CD4-positive, alpha-beta T cell treated with Interferon gamma for 1 hour (primary cell): Measurements from ENCODE around the gene FGF11.

Experiments used
- DNase-seq: peaks from one replicate; pipeline ENCODE4 v3.0.0-alpha.2; 2020

Gene FGF11

DNA sequence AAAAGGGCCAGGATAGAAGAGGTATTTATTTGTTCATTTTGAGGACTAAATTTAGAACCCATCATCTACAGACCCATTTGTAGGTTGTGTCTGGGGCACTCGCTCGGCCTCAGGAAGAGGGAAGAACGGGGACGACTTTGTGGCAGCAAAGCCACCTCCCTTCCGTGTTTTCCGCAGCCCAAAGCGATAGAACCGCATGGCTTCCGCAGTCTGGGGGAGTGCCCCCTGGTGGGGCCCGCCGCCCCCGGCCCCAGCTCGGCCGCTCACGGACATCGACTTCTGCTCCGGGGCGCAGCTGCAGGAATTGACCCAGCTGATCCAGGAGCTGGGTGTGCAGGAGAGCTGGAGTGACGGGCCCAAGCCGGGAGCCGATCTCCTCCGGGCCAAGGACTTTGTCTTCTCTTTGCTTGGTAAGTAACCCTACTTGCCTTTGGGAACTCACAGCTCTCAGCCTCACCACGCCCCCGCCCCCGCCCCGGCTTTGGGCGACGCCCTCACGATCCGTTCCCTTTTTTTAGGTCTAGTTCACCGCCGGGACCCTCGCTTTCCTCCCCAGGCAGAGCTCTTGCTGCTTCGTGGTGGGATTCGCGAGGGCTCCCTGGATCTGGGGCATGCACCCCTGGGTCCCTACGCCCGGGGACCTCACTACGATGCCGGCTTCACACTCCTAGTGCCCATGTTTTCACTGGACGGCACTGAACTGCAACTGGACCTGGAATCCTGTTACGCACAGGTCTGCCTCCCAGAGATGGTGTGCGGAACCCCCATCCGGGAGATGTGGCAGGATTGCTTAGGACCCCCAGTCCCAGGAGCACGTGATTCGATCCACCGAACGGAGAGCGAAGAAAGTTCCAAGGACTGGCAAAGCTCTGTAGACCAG, 3.4 kb upstream of the FGF11 start:
- DNase-seq = peak; percentile 45

DNA sequence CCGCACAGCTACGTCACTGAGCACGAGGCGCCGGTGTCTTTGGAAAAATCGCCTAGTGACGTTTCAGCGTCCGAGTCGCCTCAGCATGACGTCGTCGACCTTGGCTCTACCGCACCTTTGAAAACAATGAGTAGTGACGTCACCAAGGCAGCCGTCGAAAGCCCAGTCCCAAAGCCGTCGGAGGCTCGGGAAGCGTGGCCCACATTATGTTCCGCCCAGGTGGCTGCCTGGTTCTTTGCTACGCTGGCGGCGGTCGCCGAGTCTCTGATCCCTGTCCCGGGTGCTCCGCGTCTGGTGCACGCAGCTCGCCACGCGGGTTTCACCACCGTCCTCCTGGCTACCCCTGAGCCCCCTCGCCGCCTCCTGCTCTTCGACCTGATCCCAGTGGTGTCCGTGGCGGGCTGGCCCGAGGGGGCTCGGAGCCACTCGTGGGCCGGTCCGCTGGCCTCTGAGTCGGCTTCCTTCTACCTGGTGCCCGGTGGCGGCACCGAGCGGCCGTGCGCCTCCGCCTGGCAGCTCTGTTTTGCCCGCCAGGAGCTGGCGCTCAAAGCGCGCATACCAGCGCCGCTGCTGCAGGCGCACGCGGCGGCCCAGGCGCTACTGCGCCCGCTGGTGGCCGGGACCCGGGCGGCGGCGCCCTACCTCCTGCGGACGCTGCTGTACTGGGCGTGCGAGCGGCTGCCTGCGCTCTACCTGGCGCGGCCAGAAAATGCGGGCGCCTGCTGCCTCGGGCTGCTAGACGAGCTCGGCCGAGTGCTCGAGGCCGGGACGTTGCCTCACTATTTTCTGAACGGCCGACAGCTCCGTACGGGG, 2.5 kb upstream of the FGF11 start:
- peak; percentile 82 for DNase-seq

DNA sequence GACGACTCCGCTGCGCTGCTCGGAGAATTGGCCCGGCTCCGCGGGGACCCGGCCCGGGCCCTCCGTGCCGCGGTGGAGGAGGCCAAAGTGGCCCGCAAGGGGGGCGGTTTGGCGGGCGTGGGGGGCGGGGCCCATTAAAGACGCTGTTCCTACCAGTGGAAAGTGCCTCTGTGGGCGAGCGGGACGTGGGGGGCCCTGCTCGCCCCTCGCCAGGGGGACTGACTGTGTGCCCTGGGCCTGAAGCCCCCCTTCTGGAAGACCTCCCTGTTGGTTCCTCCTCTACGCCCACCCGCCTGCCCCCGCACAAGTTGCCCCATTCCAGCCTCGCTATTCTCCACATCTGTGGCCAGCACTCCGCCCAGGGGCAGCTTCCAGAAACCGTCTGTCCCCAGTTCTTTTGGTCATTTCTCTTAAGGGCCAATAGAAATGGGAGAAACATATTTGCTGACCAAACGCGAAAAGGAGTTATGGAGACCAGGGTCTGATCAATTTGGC, 1.9 kb upstream of the FGF11 start:
- no peak for DNase-seq

DNA sequence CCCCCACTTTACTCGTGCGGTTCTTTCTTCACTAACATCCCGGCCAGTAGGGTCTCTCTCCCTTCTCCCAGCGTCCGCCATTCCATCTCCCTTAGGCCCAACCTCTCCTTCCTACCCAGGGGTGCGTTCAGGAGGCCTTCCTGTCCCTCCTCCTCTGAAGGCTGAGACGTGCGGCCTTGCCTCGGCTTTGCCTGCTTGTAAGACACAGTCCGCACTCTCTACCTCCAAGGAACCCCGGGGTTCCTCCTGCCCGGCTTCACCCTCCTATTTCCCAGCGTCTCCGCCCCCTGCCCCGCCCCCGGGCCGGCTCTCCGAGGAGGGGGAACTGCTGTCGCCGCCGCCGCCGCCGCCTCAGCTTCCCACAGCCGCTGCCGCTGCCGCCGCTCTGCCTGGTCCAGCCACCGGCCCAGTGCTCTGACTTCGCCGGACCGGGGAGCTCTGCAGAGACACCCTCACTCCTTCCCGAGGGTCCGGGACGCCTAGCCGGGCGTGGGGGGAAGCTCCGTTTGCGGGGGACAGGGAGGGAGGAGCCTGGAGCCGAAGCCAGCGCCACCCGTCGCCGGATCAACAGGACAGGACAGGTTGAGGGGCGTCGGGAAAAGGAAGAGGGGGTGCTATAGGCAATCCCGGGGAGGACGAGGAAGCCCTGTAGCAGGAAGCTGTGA, 1.2 kb upstream of the FGF11 start:
- peak; percentile 68 for DNase-seq

DNA sequence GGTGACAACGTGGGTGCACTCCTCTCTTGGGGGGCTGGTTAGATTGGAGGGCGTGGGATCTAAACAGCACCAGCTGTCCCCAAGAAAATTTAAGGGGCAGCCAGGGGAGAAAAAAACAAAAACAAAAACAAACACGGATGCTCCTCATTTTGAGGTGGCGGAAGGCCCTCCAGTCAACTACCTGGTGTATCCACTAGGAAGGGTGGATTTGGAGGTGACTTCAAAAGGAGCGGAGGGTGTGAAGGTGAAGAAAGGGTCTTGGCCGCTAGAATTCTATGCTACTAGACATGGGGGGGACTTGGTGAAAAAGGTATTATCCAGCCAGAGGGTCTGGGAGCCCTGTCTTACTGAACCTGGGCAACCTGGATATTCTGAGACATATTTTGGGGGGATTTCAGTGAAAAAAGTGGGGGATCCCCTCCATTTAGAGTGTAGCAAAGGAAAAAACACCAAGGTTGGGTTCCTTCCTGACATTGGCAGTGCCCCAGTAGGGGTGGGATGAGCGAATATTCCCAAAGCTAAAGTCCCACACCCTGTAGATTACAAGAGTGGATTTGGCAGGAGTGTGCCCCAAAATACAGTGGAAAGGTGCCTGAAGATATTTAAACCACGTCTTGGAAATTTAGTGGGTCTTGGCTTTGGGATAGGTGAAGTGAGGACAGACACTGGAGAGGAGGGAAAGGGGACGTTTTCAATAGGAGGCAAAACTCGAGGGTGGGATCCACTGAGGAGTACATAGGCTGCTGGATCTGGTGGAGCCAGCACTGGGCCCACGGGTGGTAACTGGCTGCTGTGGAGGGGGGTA, 454 bp upstream of the FGF11 start:
- no peak for DNase-seq

DNA sequence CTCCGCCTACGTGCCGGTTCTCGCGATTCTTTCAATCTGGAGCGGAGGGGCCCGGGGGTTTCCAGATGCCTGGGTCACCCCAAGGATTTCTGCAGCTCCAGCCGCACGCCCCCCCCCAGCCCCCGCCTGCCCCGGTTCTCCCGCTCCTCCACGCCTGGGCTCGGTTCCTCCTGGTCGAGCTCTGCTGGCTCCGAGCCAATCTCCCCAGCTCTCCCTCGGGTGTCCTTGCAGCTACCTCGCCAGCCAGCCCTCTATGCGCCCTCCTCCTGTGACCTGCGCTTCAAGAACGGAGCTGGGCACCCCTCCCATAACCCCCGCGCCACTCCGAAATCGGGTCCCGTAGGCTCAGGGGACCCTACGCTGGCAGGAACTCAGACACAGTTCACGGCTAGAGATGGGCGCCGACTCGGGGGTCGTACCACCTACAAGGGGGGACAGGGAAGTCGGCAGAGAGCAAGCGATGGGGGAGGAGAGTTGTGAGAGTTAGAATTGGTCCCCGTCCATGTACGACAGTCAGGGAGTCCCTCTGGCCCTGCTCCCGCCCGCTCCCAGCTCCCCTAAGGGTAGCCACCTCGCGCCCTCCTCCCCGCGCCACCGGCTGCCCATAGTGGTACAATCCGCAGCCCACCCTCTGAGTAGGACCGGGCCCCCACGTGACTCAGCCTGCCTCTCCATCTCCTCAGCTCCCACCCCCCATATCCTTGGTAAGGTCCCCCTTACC, 961 bp downstream of the FGF11 start:
- peak; percentile 23 for DNase-seq

DNA sequence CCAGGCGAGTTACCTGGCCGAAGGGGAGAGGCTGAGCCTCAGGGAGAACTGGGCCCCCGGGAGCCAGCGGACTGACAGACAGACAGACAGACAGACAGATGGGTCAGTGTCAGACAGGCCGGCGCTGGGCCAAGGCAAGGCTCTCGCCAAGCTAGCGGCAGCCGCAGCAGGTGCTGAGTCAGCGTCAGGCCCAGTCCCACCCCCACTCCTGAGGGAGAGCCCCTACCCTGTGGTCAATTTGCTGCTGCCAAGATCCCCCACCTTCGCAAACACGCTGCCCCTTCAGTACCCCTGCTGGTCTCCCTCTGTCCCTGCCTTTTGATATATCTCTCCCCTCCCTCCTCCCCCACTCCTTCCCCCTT, 1.5 kb downstream of the FGF11 start:
- no peak for DNase-seq

DNA sequence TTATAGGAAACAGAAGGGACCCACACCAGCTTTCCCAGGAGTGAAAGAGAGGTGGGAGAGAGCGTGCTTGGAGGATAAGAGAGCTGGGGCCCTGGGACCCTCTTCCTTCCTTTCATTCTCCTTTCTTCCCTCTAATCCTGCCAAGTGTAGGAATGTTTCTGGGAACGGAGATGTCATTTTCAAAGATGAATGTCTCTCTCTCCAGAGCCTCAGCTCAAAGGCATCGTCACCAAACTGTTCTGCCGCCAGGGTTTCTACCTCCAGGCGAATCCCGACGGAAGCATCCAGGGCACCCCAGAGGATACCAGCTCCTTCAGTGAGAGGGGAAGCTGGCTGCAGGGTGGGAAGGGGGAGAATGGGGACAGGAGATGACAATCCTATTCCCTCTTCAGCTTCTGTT, 2.0 kb downstream of the FGF11 start:
- DNase-seq = no peak

DNA sequence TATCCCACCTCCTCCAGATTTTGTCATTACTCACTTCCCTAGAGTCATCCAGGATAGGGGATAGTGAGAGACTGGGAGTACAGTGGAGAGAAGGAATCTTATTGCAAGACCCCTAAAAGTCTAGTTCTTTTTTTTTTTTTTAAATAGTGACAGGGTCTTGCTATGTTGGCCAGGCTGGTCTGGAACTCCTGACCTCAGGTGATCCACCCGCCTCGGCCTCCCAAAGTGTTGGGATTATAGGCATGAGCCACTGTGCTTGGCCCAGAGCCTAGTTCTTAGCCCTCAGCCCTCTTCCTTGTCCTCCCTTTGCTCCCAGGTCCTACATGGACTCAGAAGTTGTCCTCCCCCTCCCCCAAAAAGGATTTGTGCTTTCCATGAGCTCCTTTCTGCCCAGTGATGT, 2.8 kb downstream of the FGF11 start:
- no peak for DNase-seq

DNA sequence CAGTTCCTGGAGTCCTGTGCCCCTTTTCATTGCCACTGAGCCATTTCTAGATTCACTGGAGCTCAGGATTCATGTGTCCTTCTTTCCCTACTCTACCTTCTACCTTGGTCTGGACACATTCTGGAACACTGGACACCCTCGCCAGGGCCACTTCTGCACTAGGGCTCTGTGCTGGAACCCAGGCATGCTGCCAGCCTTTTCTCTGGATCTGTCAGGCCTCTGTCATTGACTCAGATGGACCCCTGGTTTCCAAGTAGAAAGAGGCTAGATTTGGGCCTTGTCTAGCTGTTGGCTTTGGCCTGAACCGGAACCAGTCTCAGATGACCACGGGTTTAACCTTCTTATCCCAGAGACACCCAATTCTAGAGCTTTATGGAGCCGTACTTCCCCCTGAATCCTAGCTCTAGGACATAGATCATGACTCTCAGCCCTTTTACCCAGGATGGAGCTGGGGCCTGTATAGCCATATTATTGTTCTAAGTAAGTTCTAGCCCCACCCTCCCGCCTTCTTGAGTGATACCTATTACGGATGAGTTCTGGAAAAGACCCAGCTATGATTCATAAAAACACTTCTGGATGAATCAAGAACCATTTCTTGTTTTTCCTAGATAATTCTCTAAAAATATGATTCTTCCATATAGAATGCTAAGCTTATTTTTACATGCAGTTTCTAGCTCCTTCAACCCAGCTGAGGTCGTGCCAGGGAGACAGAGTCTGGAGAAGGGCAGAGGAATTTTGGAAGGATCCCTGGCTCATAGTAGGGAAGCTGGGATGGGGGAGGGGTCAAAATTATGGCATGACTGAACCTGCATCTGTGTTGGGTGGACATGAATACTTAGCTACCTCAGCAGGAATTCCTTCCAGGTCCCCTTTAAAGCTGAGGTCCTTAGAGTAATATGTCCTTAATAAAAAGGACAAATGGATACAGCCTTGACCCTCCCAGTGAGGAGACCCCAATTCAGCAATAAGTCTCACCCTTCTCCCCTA, 4.5 kb downstream of the FGF11 start:
- DNase-seq = no peak

DNA sequence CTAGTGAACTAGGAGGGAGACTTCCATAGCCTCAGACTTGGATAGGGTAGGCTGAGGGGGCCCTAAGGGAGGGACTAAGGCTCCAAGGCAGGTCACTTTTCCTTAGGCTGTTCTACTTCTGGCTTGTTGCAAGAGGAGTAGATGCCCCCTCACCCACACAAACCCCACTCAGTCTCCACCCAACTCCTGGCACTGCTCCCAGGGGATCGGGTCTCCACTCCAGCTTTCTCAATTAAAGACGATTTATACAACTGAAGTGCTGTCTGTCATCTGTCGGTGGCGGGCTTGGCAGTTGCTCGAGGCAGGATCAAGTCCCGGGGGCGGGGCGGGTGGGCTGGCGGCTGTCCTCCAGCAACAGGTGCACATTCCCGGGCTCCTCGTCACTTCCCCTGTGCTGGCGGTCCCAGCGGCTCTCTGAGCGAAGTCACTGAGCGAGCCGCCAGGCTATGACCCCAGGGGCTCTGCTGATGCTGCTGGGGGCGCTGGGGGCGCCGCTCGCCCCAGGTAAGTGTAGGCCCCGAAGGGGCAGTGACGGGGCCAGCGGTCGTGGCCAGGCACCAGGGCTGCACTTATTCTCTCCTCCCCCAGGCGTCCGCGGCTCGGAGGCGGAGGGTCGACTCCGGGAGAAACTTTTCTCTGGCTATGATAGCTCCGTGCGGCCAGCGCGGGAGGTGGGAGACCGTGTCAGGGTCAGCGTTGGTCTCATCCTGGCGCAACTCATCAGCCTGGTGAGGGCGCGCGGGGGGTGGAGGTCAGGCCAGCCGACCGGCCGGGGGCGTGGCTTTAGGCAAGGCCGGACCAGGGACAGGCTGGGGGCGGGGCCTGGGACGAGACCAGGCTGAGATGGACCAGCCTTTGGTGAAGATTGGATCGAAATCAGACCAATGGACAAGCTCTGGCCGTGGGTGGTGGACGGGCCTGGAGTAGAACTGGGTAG, 5.6 kb downstream of the FGF11 start, which contains the start of gene CHRNB1:
TSS of gene CHRNB1 (plus strand) at position 380 of the 937 bp plus-strand sequence. CDS start at position 447, 67 bp downstream.
- DNase-seq = peak; percentile 51

DNA sequence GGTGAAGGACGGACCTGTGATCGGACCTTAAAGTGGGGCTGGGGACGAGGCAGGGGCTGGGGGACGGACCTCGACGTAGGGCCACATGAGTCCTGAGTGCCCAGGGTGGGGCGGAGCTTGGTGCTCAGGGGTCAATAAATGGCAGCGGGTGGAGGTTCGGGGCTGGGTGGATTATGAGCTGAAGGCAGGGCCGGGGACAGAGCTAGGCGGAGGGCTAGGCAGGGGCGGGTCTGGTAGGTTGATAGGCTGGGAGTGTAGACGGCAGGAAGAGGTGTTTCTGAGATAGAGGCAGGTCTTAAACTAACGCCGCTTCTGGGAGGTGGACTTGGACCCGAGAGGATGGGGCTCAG, 6.3 kb downstream of the FGF11 start:
- no peak for DNase-seq

DNA sequence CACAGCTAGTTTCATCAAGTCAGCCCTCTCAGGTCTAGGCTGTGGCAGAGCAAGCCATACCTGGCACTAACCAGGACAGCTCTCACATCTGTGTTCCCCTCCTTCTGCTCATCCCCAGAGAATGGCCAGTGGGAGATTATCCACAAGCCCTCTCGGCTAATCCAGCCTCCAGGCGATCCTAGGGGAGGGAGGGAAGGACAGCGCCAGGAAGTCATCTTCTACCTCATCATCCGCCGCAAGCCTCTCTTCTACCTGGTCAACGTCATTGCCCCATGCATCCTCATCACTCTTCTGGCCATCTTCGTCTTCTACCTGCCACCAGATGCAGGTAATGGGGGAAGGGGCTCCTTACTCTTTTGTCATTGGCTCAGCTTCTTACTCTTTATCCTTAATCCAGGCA, 9.1 kb downstream of the FGF11 start:
- DNase-seq = no peak

DNA sequence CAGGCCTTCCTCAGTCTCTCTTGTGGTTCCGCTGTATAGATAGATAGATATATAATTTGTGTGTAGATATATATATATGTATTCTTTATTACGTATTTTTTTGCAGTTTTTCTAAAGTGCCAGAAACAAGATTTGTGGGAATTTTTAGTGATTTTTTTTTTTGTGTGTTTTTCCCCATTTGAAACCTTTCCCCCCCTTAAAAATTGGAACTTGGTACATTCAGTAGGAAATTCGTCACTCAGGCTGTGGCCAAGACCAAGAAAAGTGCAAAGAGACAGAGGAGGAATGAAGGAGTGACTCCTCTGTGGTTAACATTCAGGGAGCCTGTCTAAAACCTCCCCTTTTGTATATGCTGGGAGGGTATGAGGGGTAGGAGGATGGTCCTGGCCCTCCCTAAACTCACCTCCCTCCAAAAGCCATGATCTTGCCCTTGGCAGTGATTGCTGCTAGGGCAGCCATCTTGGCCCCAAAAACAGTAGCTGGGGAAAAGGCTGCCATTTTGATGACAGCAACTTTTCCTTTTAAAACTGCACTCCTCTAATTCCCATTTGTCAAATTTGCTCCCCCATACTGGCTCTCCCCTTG, 20.7 kb downstream of the FGF11 start:
- no peak for DNase-seq

DNA sequence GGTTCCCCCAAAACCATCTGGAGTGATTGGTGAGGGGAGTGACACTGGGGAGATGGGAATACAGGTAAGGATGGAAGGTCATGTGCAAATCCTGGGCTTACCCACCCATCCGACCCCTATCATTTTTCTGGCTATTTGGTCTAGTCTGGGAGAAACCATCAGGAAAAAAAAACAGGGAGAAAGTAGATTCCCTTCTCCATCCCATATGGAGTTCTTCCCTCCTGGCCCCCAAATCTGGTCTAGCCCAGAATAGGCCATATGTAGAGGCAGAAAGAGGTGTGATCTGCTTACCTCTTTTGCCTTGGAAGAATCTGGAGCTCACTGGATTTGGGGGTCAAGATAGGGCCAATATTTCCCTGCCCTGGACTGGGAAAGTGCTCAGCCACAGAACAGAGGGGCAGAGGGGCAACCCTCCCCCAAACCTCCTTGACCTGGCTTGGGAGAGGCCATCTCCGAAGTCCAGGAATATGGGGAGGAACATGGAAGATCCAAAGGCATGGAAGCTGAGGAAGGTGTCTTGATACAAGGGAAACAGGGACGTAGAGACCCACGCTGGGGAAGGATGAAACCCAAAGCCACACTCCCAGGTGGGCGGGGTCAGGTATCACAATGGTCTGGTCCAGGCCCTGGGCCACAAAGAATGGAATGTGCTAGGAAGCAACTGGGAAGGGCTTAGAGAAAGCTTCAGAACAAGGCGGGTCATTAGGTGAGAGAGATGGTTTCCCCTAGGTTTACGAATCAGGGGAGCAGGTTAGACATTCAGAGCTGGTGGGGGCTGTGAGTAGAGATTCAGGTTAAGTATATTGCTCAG, 21.7 kb downstream of the FGF11 start:
- DNase-seq = no peak

DNA sequence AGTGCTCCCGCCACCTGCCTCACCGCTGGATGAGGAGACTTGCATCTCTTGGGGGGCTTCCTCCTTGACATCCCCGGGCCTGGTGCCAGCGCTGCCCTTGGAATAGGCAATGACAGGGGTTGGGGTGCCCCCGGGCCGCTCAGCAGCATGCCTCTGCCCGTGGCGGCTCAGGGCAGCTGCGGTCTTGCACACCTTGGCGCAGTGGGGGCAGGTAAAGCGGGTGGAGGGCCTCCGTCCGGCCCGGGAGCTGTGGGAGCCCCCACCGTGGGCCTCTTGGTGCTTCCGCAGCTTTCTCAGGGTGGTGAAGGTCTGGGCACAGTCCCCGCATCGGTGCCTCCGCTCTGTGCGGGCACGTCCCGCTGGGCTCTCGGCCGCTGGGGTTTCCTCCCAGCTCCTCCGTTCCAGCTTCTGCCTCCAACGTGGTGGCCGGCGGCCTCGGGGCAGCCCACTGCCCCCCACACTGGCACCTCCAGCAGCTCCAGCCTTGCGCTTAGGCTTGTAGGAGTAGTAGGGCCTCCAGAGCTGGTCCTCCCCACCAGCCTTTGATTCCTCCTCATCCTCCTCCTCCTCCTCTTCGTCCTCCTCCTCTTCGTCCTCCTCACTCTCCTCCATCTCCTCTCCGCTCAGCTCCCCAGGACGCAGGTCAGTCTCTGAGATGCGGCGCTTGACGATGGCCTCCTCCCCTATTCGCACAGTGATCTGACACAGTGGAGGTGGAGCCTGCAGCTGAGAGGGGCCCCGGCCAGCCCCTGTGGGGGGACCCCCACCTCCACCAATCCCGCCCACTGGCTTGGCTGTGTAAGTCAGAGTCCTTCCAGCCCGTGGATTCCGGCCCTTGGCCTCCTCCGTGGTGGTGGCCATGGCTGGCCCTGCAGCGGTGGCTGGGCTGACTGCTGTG, 23.4 kb downstream of the FGF11 start:
- DNase-seq = no peak

DNA sequence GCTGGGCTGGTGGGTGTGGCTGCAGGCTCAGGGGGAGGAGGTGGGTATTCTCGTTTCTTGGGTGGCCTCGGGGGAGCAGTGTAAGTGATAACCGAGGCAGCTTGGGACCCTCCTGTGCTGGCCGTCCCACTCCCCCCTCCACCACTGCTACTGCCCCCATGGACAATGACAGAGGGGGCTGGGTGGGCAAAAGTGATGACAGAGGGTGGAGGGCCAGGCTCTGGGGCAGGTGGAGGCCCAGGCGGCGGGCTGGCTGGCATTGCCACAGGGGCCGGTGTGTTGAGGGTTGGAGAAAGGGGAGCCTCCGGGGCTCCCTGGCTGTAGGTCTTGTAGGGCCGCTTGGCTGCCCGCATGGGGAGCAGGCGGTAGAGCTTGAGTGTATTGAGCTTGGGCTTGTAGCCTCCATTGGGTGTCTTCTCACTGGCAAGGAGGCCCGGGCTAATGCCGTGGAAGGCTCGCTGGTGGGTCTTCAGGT, 24.1 kb downstream of the FGF11 start:
- no peak for DNase-seq
